Thymus (tissue), 11 donors: ENCODE results near the gene GALNT10. TPM values are rescaled to one million over a fixed set of nuclear protein-coding genes. Genes with fewer than 3 reads are reported as not detected.

Experiments used
- DNase-seq, 9 donors: peaks; one replicate each; pipeline ENCODE4 v3.0.0-alpha.2; 2013; ENCODE audit warnings: low spot score in 9 of 9, low read depth in 6 of 9, missing footprints in 1 of 9
- H3K27ac ChIP-seq, 2 donors: one replicate each; pipeline ENCODE4 v1.5.1; 2013; ENCODE audit warnings: control low read depth in 1 of 2, low read depth in 1 of 2, low read length in 1 of 2, mild to moderate bottlenecking in 1 of 2, moderate library complexity in 1 of 2
- H3K27me3 ChIP-seq, 2 donors: one replicate each; pipeline ENCODE4 v1.5.1; 2013; ENCODE audit warnings: low read length in 1 of 2; ENCODE audit not compliant: control insufficient read depth in 2 of 2, insufficient read depth in 1 of 2
- H3K36me3 ChIP-seq, 2 donors: one replicate each; pipeline ENCODE4 v1.5.1; 2013; ENCODE audit warnings: low read length in 1 of 2, mild to moderate bottlenecking in 1 of 2, moderate library complexity in 1 of 2; ENCODE audit not compliant: control insufficient read depth in 2 of 2, insufficient read depth in 2 of 2
- H3K4me1 ChIP-seq, 2 donors: one replicate each; pipeline ENCODE4 v1.5.1; 2013; ENCODE audit warnings: low read length in 2 of 2; ENCODE audit not compliant: control insufficient read depth in 2 of 2, insufficient read depth in 2 of 2
- H3K4me3 ChIP-seq, 2 donors: one replicate each; pipeline ENCODE4 v1.5.1; 2013; ENCODE audit warnings: low read length in 2 of 2, control low read depth in 1 of 2, mild to moderate bottlenecking in 1 of 2
- H3K9me3 ChIP-seq, 2 donors: one replicate each; pipeline ENCODE4 v1.5.1; 2013; ENCODE audit warnings: low read length in 1 of 2, mild to moderate bottlenecking in 1 of 2; ENCODE audit not compliant: control insufficient read depth in 2 of 2, insufficient read depth in 1 of 2
- WGBS: extraction: QIAGEN DNeasy Blood & Tissue Kit; methylation state at CpG from one replicate; pipeline ENCODE4 v1.1.7; 2013; 5-methylcytosine and 5-hydroxymethylcytosine counted together
- polyA plus RNA-seq: library from polyadenylated mRNA; stranded (reverse); fragments of 200-250 nt; gene quantifications from one replicate; pipeline ENCODE4 v1.2.3, GENCODE V29; 2013
- total RNA-seq: library from RNA; stranded (reverse); fragments of 120-200 nt; gene quantifications from one replicate; pipeline ENCODE4 v1.2.4, GENCODE V29; 2013
- donor health status: healthy.

The GALNT10 gene
- total and polyA plus RNA-seq, 2 donors: 8.7 to 9.7 TPM

GRCh38 chr5:154236011-154236410 is 45.5 kb downstream of the GALNT10 start:
- H3K36me3 ChIP-seq: no peaks in the 10 kb centered on the region
- no peak overlapping the region for H3K27ac ChIP-seq
- no peak overlapping the region for H3K4me3 ChIP-seq
- no peak for DNase-seq
- WGBS: 98% methylated on average over 1 of the region's 1 CpG
- H3K4me1 ChIP-seq: peaks cover 0 to 3% of the 10 kb centered on the region in 2 donors
- no peaks in the 10 kb centered on the region for H3K27me3 ChIP-seq
- no peaks in the 10 kb centered on the region for H3K9me3 ChIP-seq

GRCh38 chr5:154236536-154237375 is 46.2 kb downstream of the GALNT10 start:
- no peaks in the 10 kb centered on the region for H3K9me3 ChIP-seq
- whole genome bisulfite sequencing: 61% methylated on average over 7 of the region's 7 CpGs
- H3K4me1 ChIP-seq: peaks cover 0 to 3% of the 10 kb centered on the region in 2 donors

GRCh38 chr5:154237376-154237743 is 46.8 kb downstream of the GALNT10 start:
- 96% methylated on average over 5 of the region's 5 CpGs for WGBS
- no peak overlapping the region for H3K4me3 ChIP-seq

More at GRCh38 chr5:154236536-154237375, 46.2 kb downstream of the GALNT10 start:
- no peaks in the 10 kb centered on the region for H3K27me3 ChIP-seq
- no peak overlapping the region for H3K4me3 ChIP-seq
- DNase-seq: no peak
- no peak overlapping the region for H3K27ac ChIP-seq
- no peaks in the 10 kb centered on the region for H3K36me3 ChIP-seq

GRCh38 chr5:154237946-154238345 is 47.4 kb downstream of the GALNT10 start:
- no peak for DNase-seq
- no peak overlapping the region for H3K27ac ChIP-seq
- no peaks in the 10 kb centered on the region for H3K27me3 ChIP-seq
- no peak overlapping the region for H3K4me3 ChIP-seq
- no peaks in the 10 kb centered on the region for H3K9me3 ChIP-seq
- H3K4me1 ChIP-seq: peaks cover 0 to 3% of the 10 kb centered on the region in 2 donors
- 86% methylated on average over 5 of the region's 5 CpGs for WGBS
- no peaks in the 10 kb centered on the region for H3K36me3 ChIP-seq

More at GRCh38 chr5:154237376-154237743, 46.8 kb downstream of the GALNT10 start:
- no peak for DNase-seq
- Histone ChIP-seq H3K27ac (no peak overlapping the region), H3K27me3 (no peaks in the 10 kb centered on the region), H3K9me3 (no peaks in the 10 kb centered on the region), H3K4me1 (peaks cover 0 to 3% of the 10 kb centered on the region in 2 donors), H3K36me3 (no peaks in the 10 kb centered on the region)

- Histone ChIP-seq H3K4me3 (no peak overlapping the region), H3K27me3 (no peaks in the 10 kb centered on the region), H3K9me3 (no peaks in the 10 kb centered on the region), H3K36me3 (no peaks in the 10 kb centered on the region), H3K27ac (no peak overlapping the region), H3K4me1 (peaks cover 0 to 3% of the 10 kb centered on the region in 2 donors)
- WGBS: 84% methylated on average over 10 of the region's 10 CpGs
- DNase-seq: no peak
These were observed 48.4 kb downstream of the GALNT10 start for GRCh38 chr5:154238776-154239481.

GRCh38 chr5:154240595-154240994 is 50.1 kb downstream of the GALNT10 start:
- H3K27ac ChIP-seq: no peak overlapping the region
- H3K9me3 ChIP-seq: peaks cover 0 to 4% of the 10 kb centered on the region in 2 donors
- no peaks in the 10 kb centered on the region for H3K36me3 ChIP-seq
- DNase-seq: no peak
- no peak overlapping the region for H3K4me3 ChIP-seq
- peaks cover 0 to 3% of the 10 kb centered on the region in 2 donors for H3K4me1 ChIP-seq
- no peaks in the 10 kb centered on the region for H3K27me3 ChIP-seq
- 95% methylated on average over 2 of the region's 2 CpGs for WGBS

GRCh38 chr5:154241021-154241420 is 50.5 kb downstream of the GALNT10 start:
- H3K4me1 ChIP-seq: peaks cover 0 to 3% of the 10 kb centered on the region in 2 donors
- no peaks in the 10 kb centered on the region for H3K36me3 ChIP-seq
- 95% methylated on average over 4 of the region's 4 CpGs for WGBS
- DNase-seq: no peak
- no peaks in the 10 kb centered on the region for H3K27me3 ChIP-seq
- H3K27ac ChIP-seq: no peak overlapping the region
- H3K9me3 ChIP-seq: peaks cover 0 to 4% of the 10 kb centered on the region in 2 donors
- no peak overlapping the region for H3K4me3 ChIP-seq

GRCh38 chr5:154242442-154242841 is 51.9 kb downstream of the GALNT10 start:
- no peak overlapping the region for H3K27ac ChIP-seq
- WGBS: 92% methylated on average over 1 of the region's 1 CpG
- H3K36me3 ChIP-seq: no peaks in the 10 kb centered on the region
- no peak overlapping the region for H3K4me3 ChIP-seq
- peaks cover 0 to 3% of the 10 kb centered on the region in 2 donors for H3K4me1 ChIP-seq
- H3K27me3 ChIP-seq: no peaks in the 10 kb centered on the region
- DNase-seq: no peak
- H3K9me3 ChIP-seq: peaks cover 0 to 4% of the 10 kb centered on the region in 2 donors

GRCh38 chr5:154242964-154243376 is 52.4 kb downstream of the GALNT10 start:
- H3K27ac ChIP-seq: no peak overlapping the region
- no peaks in the 10 kb centered on the region for H3K36me3 ChIP-seq
- DNase-seq: no peak
- 93% methylated on average over 1 of the region's 1 CpG for WGBS
- no peak overlapping the region for H3K4me3 ChIP-seq
- no peaks in the 10 kb centered on the region for H3K27me3 ChIP-seq
- peaks cover 0 to 4% of the 10 kb centered on the region in 2 donors for H3K9me3 ChIP-seq
- H3K4me1 ChIP-seq: peaks cover 0 to 3% of the 10 kb centered on the region in 2 donors
